NOMO-1 treated with dmso at 0.1 percent for 144 hours (cell line): ENCODE measurements around the gene RBFOX2.
"Not testable (repeated sequence)": the region's sequence is repeated elsewhere in the genome, so short reads cannot be mapped to it uniquely, and the experiment has no call there.

Experiments used
- DNase-seq: peaks from one replicate; lab custom pipeline; 2025; ENCODE audit not compliant: unreplicated experiment; lab: John Stamatoyannopoulos, UW

RBFOX2 gene

DNA sequence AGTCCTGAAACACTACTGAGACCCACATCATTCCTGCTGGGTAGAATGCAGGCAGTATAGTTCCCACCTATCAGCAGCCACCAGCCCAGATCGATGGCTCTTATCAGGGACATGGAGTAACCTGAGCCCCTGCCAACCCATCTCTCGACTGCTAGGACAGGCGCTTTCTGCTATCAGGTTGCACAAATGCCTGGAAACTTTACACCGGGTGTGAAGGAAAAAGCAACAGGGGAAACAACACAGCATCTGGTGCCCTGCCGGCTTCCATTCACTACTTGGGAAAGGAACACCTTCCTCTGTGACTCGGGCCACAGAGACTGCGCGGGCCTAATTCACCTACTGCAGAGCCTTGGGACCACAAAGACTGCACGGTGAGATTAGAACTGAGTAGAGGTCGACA, 18.5 kb downstream of the RBFOX2 start:
- DNase-seq = no peak

DNA sequence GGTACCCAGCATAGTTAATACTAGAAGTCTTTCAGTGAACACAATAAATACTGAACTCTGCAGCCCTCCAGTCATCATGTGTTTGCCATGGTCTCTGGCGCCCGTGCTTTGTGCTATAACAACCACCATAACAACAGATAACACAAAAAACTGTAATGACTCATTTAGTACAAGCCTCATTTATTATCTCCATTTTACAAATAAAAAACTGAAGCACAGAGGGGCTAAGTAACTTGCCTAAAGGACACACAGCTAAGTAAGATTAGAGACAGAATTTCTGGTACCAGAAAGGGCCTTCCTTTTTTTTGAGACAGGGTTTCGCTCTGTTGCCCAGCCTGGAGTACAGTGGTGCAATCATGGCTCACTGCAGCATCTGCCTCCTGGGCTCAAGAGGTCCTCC, 19.5 kb downstream of the RBFOX2 start:
- no peak for DNase-seq

DNA sequence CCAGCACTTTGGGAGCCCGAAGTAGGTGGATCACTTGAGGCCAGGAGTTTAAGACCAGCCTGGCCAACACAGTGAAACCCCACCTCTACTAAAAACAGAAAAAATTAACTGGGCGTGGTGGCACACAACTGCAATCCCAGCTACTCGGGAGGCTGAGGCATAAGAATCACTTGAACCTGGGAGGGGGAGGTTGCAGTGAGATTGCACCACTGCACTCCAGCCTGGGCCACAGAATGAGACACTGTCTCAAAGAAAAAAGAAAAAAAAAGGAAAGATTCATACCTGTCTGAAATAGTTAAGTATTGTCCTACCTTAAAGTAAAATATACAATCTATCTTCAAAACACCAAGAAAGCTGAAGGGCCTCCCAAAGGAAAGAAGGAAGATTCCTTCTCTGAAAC, 20.1 kb downstream of the RBFOX2 start:
- DNase-seq = no peak

DNA sequence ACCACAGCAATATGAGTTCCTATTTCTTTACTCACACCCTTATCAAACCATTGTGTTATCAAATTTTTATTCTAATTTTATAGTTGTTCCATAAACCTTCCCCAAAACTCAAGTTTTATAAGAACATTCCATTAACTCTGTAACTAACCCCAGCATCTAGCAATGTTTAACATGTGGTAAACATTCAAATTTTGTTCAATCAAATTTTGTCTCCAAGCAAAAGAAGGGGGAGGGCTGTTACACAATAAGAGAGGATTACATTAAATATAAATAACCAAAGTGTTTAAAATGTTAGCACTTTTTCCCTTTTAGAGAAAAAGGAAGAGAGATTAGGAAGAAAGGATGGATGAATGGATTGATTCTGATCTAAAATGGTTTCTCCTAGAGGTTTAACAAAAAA, 20.5 kb downstream of the RBFOX2 start:
- no peak for DNase-seq

DNA sequence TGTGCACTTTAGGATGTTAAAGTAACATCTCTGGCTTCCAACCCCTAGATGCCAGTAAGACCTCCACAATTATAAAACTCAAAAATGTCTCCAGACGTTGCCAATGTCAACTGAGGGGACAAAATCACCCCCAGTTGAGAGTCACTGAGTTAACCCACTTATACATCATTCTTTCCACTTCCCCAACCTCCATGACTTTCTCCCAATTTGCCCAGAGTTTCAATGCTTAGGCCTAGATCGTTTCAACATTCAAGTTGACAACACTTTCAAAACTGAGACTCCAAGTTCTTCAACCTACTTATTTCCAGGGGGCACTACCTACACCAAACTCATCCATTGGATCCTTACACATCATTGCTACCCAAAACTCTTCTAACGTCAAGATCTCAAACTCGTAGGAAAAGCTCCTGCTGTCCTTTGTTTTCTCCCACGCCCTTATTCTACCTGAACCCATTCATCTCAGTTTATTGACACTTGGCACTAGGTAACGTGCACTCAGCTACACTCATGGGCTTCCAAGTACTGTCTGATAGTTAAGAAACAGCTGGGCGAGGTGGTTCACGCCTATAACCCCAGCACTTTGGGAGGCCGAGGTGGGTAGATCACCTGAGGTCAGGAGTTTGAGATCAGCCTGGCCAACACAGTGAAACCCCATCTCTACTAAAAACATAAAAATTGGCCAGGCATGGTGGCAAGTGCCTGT, 24.5 kb downstream of the RBFOX2 start:
- no peak for DNase-seq

DNA sequence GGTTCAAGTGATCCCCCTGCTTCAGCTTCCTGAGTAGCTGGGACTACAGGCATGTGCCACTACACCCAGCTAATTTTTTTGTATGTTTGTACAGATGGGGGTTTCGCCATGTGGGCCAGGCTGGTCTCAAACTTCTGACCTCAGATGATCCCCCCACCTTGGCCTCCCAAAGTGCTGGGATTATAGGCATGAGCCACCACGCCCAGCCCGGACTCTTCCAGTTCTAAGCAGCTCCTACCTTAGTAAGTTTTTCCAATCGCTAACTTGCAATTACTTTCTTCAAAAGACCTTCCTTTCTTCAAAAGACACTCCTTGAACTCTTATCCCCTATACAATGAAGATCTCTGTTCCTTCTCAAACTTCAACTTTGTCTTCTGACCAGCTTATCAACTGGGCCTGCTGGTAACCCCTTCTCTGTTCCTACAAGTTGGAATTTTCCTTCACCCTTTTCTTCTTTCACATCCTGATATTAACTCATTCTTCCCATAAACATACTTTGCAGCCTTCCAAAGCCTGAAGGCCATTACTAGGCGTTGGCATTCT, 25.8 kb downstream of the RBFOX2 start:
- no peak for DNase-seq

DNA sequence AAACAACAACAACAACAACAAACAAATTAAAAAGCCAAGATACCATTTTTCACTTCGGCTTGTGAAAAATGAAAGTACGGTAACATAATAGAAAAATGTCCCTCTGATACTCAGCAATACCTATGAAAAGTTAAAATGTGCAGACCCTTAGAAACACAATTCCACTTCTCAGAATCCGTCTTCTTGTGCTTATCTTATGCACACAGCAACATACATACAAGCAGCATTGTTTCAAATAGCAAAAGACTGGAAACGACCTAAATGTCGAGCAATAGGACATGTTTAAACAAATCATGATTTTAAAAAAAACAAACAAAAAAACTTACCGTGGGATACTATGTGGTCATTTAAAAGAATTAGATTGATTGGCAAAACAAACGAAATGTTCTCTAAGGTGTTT, 26.5 kb downstream of the RBFOX2 start:
- DNase-seq = no peak

DNA sequence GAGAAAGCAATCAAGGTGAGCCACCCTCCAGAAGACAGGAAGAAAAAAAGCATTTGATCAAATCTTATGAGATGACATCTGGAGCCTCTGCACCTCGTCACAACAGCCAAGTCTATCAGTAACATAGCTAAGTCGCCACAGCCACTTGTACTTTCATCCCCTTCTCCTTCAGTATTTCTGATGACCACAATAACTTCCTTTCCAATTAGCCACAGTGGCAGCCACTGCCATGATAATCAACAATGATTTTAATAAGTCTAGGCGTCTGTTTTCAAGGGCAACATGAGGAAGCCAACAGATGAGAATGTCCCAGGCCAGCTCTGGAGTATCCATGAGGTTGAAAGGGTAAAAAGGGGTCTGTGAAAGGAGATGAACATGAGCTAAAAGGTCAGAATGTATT, 29.9 kb downstream of the RBFOX2 start:
- no peak for DNase-seq

DNA sequence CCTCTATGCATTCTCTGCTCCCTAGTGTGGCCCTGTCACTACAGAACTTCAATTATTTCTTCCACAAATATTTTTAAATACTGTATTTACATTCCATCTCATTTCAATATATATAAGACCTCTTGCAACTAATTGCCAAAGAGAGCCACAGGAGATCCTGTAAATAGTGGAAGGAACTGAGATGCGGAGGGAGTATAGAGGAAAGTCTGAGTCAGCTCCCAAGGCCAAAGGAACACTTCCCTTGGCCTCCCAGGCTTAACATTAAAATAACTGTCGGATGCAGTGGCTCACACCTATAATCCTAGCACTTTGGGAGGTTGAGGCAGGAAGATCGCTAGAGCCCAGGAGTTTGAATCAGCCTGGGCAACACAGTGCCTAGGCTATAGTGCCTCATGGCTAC, 31.2 kb downstream of the RBFOX2 start:
- no peak for DNase-seq

DNA sequence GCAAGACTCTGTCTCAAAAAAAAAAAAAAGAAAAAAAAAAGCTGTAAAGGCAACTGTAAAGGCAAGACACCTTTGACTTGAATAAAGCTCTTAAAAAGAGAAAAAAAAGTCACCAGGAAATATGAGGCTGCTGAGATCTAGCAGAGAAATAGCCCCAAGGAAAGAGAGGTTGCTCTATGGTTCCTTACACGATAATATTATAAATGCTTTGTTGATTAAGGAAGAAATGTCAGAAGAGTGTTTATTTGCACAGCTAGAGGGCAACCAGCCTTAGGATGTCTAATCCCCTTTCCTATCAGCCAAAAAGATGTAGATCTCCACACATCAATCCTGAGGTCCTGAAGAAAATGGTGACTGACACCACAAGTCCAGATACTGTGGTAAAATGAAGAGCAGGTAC, 32.0 kb downstream of the RBFOX2 start:
- no peak for DNase-seq

DNA sequence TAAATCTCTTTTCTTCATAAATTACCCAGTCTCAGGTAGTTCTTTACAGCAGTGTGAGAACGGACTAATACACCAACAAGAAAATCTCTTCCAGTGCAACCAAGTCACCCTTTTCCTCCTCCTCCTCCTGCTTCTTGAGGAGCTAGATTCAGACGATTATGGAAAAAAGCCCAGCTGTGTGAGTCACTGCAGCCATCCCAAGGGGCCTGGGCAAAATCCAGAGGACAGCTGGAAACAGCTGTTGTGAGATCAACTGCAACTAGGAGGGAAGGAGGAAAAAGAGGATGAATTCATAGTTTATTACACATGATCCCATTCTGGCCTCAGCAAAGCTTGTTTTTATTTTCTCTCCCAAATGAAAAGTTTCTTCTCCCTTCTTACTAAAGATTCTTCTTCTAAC, 32.9 kb downstream of the RBFOX2 start:
- DNase-seq = no peak

DNA sequence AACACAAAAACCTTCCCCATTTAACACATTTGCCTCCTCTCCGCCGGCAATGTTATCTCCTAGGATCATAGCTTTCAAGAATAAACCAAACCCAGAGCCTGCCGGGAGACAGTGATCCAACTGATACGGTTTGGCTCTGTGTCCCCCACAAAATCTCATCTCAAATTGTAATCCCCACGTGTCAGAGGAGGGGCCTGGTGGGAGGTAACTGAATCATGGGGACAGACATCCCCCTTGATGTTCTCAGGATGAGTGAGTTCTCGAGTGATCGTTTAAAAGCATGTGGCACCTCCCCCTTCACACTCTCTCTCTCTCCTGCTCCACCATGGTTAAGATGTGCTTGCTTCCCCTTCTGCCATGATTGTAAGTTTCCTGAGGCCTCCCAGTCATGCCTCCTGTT, 33.3 kb downstream of the RBFOX2 start:
- DNase-seq = no peak

DNA sequence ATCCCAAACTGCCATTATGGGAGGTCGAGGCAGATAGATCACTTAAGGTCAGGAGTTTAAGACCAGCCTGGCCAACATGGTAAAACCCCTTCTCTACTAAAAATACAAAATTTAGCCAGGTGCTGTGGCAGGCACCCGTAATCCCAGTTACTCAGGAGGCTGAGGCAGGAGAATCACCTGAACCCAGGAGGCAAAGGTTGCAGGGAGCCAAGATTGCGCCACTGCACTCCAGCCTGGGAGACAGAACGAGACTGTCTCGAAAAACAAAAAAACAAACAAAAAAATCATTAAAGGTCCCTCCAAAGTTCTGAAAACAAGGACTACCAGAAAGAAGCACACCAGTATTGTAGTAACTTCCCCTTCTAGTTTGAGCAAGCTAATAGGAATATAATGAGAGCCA, 34.9 kb downstream of the RBFOX2 start:
- not testable (repeated sequence) for DNase-seq

DNA sequence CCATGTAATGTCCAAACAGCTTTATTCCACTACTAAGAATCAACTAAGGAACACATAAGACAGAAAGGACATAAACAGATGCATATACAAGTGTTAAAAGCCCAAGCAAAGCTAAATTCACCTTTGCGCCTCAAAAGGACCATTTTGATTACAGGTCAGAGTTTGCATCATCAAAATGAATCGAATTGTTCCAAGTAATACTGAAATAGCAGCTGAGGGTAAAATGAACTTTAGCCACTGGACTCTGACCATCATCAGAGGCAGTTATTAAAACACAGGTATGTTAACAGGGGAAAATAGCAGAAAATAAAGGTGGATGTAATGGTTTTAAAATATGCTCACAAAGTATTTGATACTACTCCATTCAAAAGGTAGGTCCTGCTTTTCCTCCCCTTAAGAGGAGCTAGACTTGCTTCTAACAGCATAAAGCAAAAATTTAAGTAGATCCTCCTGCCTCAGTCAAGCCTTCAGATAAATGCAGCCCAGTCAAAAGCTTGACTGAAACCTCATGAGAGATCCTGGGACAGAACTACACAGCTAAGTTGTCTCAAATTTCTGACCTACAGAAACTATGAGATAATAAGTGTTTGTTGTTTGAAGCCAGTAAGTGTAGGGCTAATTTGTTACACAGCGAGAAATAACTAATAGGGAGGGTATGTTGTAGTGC, 35.4 kb downstream of the RBFOX2 start:
- no peak for DNase-seq

DNA sequence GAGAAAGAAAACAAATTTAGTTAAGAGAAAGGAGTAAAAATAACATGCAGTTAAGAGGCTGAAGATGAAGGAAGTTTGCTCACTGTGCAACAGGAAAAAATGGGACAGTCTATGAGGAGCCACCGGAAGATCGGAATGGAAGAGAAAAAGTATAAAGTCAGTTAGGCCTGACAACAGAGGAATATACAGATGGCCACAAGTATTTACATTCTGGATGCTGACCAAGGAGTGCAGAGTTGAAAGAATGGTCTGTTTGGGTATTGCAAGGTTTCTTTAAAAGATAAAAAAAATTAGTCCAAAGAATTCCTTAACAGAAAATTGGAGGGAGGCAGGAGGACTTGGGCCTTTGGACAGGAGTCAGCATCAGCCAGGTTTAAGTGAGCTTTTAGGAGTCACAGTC, 37.5 kb downstream of the RBFOX2 start:
- no peak for DNase-seq

DNA sequence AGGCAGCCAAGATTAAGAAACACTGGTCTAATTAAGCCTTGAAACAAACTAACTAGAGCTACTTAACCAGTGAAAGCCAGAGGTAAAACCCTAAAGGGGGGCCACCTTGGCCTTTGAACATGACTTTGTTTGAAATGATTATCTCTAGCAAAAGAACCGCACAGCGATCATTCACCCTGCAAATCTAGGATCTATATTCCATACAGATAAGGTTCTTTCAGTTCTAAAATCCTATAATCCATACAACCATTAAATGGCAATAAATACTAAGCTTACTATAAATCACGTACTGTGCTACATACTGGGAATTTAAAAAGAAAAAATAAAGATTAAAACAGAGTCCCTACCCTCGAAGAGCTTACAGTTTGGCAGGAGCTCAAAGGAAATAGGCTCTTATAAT, 40.6 kb downstream of the RBFOX2 start:
- DNase-seq = no peak

DNA sequence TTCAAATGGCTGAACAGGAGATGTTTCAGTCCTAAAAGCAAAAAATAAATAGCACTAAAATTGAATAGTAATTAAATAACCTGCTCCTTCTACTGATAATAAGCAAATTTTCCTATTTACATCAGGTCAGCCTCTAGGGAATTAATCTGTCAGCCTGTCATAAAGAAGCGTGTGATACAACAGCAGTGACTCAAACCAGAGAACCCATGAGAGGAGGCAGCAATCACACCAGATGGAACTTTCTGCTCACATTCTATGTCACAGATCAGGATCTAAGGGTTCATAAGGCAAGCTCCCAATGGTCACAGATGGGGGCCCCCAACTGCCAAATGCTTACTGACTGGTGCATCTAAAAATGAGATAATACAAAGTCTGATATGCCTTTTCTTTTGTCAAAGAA, 41.1 kb downstream of the RBFOX2 start:
- no peak for DNase-seq

DNA sequence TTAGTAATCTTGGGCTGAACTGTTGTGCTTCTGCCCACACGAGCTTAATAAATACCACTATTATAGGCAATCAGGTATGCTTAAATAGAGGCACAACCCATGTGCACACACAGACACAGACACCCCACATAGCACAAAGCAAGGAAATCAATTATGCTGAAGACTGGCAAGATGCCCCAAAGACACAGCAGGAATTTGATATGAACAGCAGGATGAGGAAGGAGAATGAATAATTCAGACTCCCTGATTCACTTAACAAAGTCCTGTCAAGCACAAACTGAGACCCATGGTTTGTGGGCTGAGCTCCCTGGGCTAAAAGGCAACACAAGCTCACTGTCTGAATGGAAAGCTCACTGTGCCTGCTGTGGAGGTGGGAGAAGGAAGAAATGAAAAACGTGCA, 42.5 kb downstream of the RBFOX2 start:
- no peak for DNase-seq

DNA sequence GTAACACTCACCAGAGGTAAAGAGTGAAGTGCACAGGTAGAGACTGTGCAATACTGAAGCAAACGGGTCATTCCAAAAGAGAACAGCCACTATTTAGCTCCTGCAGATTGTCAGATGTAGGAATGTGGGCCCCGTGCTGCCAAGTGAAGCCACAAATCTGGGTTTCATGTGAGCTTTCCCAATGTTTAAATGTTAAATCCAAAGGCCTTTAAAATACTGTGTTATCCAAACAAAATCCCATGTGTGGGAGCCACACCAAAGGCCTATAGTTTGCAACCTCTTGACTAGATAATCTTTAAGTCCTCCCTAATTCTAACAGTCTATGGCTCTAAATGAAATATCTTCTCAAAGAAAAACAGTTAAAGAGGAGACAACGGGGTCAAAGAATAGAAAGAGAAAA, 43.3 kb downstream of the RBFOX2 start:
- DNase-seq = no peak

DNA sequence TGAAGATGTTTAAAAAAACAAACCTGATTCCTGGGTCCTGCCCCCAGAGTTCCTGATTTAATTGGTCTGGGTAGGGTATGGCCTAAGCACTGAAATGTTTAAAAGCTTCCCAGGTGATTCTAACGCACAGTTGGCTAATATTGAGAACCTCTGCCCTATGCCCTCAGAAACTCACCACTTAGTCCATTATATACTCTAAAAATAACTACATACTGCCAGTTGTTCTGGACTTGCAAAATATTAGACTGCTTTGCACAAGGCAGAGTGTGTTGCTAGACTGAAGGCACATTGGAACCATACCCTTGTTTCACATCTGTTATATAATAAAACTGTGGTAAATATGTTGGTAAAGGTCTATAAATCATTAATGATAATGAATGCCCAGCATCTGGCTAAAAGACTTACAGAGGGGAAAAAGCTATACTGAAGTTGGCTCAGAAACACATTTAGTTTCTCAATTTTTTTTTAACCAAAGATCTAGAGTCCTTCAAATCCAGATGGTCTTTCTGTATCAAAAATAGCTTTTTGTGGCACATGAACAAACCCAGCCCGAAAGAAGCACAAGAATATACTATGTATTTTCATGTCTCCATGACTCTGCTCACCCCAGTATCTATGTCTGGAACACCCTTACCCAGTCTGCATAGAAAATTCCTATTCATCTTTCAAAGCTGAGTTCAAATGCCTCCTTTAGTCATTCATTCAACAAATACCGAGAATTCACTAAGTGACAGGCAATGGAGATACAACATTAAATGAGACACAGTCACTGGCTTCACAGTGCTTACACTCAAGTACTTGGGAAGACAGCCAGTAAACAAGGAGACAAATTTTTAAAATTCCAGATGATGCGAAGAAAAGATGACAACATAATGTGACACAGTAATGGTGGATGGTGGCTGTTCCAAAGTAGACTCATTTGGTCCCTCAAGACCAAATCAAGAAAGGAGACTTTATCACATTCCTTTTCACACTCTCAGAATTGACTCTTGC, 44.1 kb downstream of the RBFOX2 start:
- no peak for DNase-seq

DNA sequence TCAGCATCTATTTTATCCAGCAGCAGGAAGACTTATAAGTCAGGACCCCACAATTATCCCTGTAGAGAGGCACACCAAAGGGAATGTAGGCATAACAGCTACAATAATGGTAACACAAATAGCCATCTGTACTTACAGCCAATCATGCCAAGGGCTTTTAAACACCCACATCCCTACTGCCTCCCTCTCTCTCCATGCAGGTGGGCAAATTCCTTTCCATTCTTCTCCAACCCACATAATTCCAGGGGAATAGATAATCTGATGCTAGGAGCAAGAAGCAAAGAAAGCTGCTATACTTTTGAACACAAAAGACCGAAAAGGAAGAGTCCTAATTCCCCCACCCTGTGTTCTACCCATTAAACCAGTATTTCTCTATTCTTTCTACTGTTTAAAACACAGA, 46.7 kb downstream of the RBFOX2 start:
- no peak for DNase-seq

DNA sequence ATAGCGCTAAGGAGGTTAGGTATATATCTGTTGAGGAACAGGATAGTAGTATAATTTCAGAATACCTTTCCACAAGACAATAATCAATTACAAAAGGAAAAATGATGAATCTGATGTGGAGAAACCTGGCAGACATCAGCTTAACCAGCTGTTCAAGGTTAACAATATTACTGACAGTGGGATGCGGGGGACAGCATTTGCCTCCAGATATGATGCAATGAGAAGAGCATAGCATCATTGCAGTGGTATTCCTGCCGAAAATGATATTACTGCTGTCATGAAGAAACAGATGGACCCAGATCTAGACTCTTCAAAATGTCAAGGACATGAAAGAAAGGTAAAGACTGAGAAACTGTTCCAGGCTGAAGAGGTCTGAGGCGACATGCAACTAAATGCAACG, 49.7 kb downstream of the RBFOX2 start:
- DNase-seq = no peak
